Adrenal gland (tissue), 5 donors: ENCODE results near the gene FBXO46.

Experiments used
- POLR2A ChIP-seq, 2 donors: fragments of 450-650 bp; IDR thresholded peaks; one replicate each; pipeline ENCODE4 v1.6.1; 2017; ENCODE audit warnings: antibody characterized with exemption in 2 of 2, mild to moderate bottlenecking in 2 of 2, moderate library complexity in 1 of 2
- TF ChIP-seq, protein P1 (sequence below), 6 experiments: fragments of 450-650 bp in 4 of 6; fragments of 200-600 bp in 2 of 6; sonication (generic) in 1 of 6; IDR thresholded peaks; 1 replicate in 5 of 6; 2 replicates in 1 of 6; pipeline versions ENCODE4 v1.5.1 to v1.8.0; 2016 to 2021; ENCODE audit warnings: antibody characterized with exemption in 6 of 6, mild to moderate bottlenecking in 2 of 6, moderate library complexity in 1 of 6
- donor health status: DM: no; HTN: no; CAD: no.

GRCh38 chr19:45670670-45671453 is 59.8 kb downstream of the FBXO46 start:
- TF ChIP-seq, protein P1, sequence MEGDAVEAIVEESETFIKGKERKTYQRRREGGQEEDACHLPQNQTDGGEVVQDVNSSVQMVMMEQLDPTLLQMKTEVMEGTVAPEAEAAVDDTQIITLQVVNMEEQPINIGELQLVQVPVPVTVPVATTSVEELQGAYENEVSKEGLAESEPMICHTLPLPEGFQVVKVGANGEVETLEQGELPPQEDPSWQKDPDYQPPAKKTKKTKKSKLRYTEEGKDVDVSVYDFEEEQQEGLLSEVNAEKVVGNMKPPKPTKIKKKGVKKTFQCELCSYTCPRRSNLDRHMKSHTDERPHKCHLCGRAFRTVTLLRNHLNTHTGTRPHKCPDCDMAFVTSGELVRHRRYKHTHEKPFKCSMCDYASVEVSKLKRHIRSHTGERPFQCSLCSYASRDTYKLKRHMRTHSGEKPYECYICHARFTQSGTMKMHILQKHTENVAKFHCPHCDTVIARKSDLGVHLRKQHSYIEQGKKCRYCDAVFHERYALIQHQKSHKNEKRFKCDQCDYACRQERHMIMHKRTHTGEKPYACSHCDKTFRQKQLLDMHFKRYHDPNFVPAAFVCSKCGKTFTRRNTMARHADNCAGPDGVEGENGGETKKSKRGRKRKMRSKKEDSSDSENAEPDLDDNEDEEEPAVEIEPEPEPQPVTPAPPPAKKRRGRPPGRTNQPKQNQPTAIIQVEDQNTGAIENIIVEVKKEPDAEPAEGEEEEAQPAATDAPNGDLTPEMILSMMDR (IDR thresholded peaks at IDR 0.05): no peak
- TF ChIP-seq POLR2A (IDR thresholded peaks at IDR 0.05): no peak
